Hepatocyte (in vitro differentiated cells): ENCODE measurements around the gene YTHDF2.

Experiments used
- CTCF ChIP-seq: fragments of 200-600 bp; sonication (generic); IDR thresholded peaks from 2 replicates; pipeline ENCODE4 v1.5.1; 2016; ENCODE audit warnings: antibody characterized with exemption, mild to moderate bottlenecking; ENCODE audit not compliant: poor library complexity
- EZH2 ChIP-seq: fragments of 200-600 bp; sonication (generic); IDR thresholded peaks from 2 replicates; pipeline ENCODE4 v1.6.1; 2016; ENCODE audit warnings: antibody characterized with exemption, mild to moderate bottlenecking, borderline replicate concordance

- TF ChIP-seq CTCF (no peak), EZH2 (no peak)
Measured at GRCh38 chr1:28803051-28803450, 66.3 kb downstream of the YTHDF2 start.
